GM18507 (cell line): ENCODE results near the gene ATRN.
"Not testable (repeated sequence)": the region's sequence is repeated elsewhere in the genome, so short reads cannot be mapped to it uniquely, and the experiment has no call there.

Source experiments
- DNase-seq: peaks from one replicate; pipeline ENCODE4 v3.0.0; 2011; ENCODE audit warnings: low read depth; ENCODE audit not compliant: insufficient read length; ENCODE audit errors: extremely low spot score
- FAIRE-seq: peaks from 2 replicates; lab custom pipeline; 2011; peaks lifted over from hg19 to GRCh38; lab: Jason Lieb, UNC

ATRN gene

GRCh38 chr20:3611901-3612300 is 141.1 kb downstream of the ATRN start:
- no peak for DNase-seq
- no peak for FAIRE-seq

- FAIRE-seq (no peak), DNase-seq (no peak)
Observed at GRCh38 chr20:3612795-3613572, 142.2 kb downstream of the ATRN start.

GRCh38 chr20:3613821-3614440 is 143.1 kb downstream of the ATRN start:
- DNase-seq (no peak), FAIRE-seq (no peak)

- DNase-seq, result no peak
- no peak for FAIRE-seq
Observed at GRCh38 chr20:3614466-3614865, 143.6 kb downstream of the ATRN start.

GRCh38 chr20:3615171-3615840 is 144.5 kb downstream of the ATRN start:
- FAIRE-seq, DNase-seq: not testable (repeated sequence)

- DNase-seq (no peak), FAIRE-seq (no peak)
Observed at GRCh38 chr20:3616250-3616649, 145.4 kb downstream of the ATRN start.

DNA sequence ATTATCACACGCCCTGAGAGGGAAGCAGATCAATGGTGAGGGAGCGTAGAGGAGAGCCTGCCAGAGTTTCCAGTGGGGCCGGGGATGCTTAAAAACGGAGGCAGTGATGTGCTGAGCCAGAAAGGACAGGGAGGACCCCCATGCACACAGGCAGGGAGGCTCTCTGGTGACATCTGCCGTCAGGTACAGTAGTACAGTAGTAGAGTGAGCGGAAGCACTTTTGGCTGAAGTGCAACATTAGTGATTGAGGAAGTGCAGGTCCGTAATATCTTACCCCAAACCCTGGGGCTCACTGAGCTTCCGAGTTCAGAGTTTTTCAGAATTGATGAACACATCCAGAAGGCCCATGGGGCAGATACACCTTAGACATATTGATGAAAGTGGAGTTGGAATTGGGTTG is 150.3 kb downstream of the ATRN start:
- DNase-seq (no peak), FAIRE-seq (no peak)

DNA sequence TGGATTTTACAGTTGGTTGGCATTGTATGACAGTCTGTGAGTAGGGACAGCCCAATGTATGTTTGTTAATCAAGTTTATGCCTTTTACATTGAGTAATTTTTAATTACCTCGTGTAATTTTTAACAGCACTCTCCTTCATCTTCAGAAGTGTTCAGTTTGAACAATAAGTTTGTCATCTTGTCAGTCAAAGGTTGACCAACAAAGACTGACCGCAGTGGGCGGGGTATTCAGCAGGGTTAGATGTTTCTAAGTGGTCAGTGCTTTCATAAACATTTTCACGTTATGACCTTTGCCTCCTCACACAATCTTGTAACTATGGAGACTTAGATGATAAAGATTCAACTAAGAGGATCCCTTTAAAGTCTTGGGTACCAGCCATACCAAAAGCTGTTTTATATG is 151.6 kb downstream of the ATRN start:
- FAIRE-seq, result no peak
- no peak for DNase-seq

DNA sequence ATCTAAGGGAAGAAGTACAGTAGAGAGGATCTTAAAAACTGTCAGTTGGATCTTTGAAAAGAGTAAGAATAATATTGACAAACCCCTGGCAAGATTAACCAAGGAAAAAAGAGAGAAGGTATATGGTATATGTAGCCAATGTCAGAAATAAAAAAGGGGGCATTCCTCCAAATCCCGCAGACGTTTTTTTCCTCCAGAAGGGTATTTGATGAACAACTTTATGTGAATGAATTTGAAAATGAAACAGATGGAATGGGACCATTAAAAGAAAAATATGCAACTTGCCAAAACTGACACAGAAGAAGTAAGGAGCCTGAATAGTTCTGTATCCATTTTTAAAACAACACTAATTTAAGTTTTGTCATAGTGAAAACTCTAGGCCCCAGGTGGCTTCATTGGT is 156.7 kb downstream of the ATRN start:
- no peak for DNase-seq
- FAIRE-seq, result no peak

DNA sequence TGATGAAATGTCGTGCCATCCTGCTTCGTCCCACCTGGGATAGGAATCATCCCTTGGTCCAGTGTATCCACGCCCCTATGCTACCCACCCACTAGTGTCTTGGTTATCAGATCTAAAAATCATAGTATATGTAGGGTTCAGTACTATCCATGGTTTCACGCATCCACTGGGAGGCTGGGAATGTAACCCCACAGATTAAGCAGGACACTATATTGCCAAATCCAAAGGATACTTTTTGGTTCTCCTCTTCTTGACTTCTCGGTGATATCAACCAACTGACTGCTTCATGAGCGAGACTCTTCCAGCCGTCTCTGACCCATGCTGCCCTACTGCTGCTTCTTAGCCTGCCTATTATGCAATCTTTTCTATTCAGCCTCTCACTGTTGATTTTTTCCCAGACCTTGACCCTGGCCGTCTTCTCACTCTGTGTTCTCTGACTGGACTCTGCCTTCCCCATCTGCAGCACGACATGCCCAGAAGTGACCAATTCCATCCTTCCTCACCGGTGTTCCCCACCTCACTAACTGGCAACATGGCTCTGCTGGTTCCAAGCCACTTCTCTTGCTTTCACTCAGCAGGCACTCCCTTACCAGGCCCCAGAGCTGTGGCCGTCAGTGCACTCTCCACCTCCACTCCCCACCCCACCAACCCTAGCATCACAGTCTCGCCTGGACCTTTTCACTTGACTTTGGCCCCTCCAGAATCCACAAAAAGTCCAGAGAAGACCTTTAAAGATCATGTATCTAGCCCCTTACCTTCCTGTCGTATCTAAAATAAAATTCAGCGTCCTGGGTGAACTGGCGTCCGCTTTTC is 157.9 kb downstream of the ATRN start:
- FAIRE-seq (no peak), DNase-seq (no peak)

- DNase-seq (no peak), FAIRE-seq (no peak)
Observed at GRCh38 chr20:3629893-3630292, 159.1 kb downstream of the ATRN start.

DNA sequence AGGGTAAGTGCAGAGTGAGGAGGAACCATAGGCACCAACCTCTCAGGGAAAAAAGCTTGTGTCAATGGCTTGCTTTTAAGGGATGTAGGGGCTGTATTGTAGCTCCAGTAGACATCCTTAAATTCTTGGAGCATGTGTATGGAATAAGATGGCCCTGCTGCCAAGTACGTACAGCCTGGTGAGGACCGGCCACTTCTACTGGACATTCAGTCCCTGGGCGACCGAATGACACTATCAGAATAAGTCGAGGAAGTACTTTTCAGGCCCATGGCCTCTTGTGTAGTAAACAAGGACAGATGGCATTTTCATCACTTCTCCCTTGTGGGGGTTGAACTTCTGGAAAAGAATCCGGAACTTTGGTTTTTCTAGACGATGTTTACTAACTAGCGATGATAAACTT is 159.6 kb downstream of the ATRN start:
- FAIRE-seq (no peak), DNase-seq (no peak)

GRCh38 chr20:3631534-3631933 is 160.7 kb downstream of the ATRN start:
- DNase-seq, result no peak
- no peak for FAIRE-seq

- FAIRE-seq (no peak), DNase-seq (no peak)
Observed at GRCh38 chr20:3632311-3633004, 161.6 kb downstream of the ATRN start.

- no peak for FAIRE-seq
- no peak for DNase-seq
Observed at GRCh38 chr20:3633913-3634478, 163.2 kb downstream of the ATRN start.

GRCh38 chr20:3635346-3635745 is 164.5 kb downstream of the ATRN start:
- DNase-seq (no peak), FAIRE-seq (no peak)

GRCh38 chr20:3640259-3640658 is 169.4 kb downstream of the ATRN start:
- DNase-seq (no peak), FAIRE-seq (no peak)

DNA sequence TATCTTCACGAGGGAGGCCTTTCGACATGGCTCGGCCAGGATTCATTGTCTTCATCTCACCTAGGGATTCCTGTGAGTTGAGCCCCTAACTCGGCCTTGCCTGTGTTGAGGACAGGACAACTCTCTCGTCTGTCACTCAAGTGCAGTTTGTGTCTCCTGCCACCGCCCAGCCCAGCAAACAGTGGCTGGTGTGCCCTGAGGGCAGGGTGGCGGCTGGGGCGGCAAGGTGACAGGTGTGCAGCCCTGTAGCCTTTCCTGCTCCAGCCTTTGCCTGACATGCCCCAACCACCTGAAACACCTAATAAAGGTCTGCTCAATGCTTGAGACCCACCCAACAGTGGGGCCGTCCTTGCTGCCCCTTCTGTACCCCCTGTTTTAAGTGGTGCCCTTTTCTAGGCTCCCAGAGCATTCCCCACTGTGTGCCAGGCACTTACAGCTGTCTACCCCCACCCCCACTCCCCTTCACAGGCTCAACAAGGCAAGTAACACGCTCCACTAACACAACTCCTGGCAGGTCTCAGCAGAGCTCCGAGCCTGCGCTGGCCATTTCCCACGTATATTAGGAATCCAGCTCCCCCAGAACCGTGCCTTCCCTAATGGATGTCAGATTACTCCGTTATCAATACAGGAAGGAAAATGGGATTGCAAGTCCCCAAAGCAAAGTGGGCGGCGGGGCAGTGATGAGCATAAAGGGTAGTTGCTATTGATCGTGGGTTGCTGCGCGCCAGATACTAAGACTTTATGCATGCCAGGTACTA is 174.7 kb downstream of the ATRN start:
- FAIRE-seq (no peak), DNase-seq (no peak)
